K562 (cell line): ENCODE results near the gene RNH1. TPM values are rescaled to one million over a fixed set of nuclear protein-coding genes. Genes with fewer than 3 reads are reported as not detected.
A peak's percentile ranks its signal among the peaks of the same experiment; 100 is the strongest.

ENCODE experiments used
- ATAC-seq: fragments of 200-7000 bp; cut with Tn5 transposase; 3 replicates; pipeline ENCODE4 v1.9.1; 2020; ENCODE audit warnings: moderate library complexity
- BruUV-seq: library from RNA; stranded (reverse); fragments of 400-500 nt; replicated peaks from 2 replicates; lab custom pipeline; 2021; lab: Mats Ljungman, UMichigan
- CTCF ChIA-PET: fragments of 300-600 bp; formaldehyde crosslinking; extraction: SDS; loops from one replicate; lab custom pipeline; 2021; ENCODE audit warnings: low intra/inter-chr PET ratio; lab: Yijun Ruan, JAX
- POLR2A ChIA-PET: fragments of 300-600, 350-650 bp; sonication (Branson Sonifier 250); formaldehyde crosslinking; extraction: SDS; loops from one replicate; lab custom pipeline; 2021; ENCODE audit warnings: antibody characterized with exemption, inconsistent platforms; lab: Yijun Ruan, JAX
- DNase-seq, 4 experiments: peaks; one replicate each; pipeline versions ENCODE4 v3.0.0 to v3.0.0-alpha.2; 2011 to 2018; ENCODE audit warnings: low spot score in 3 of 4, mixed read lengths in 3 of 4; ENCODE audit errors: extremely low read depth in 1 of 4
- FAIRE-seq: peaks from 2 replicates; lab custom pipeline; 2011; peaks lifted over from hg19 to GRCh38; lab: Jason Lieb, UNC
- H2AFZ ChIP-seq: 2 replicates; pipeline ENCODE4 v1.6.0; 2011; ENCODE audit warnings: low read depth, low read length, control low read depth, inconsistent platforms
- H3K27ac ChIP-seq: fragments of 200-600 bp; 3 replicates; pipeline ENCODE4 v1.8.0; 2011; ENCODE audit warnings: low read depth, mild to moderate bottlenecking, control low read depth, inconsistent platforms, low read length, moderate library complexity, mixed read lengths; ENCODE audit errors: extremely low read depth
- H3K27me3 ChIP-seq, 2 experiments: fragments of 300-600 bp in 1 of 2; 2 replicates in 1 of 2; 3 replicates in 1 of 2; pipeline versions ENCODE4 v1.6.0 to v1.8.0; 2011; ENCODE audit warnings: inconsistent platforms in 2 of 2, low read length in 2 of 2, mild to moderate bottlenecking in 1 of 2, mixed read lengths in 1 of 2, moderate library complexity in 1 of 2; ENCODE audit not compliant: control insufficient read depth in 2 of 2, insufficient read depth in 2 of 2
- H3K36me3 ChIP-seq: fragments of 300-600 bp; 3 replicates; pipeline ENCODE4 v1.8.0; 2011; ENCODE audit warnings: mild to moderate bottlenecking, low read length, inconsistent platforms; ENCODE audit not compliant: control insufficient read depth, insufficient read depth
- H3K4me1 ChIP-seq, 2 experiments: fragments of 200-600 bp in 1 of 2; replicated peaks in 1 of 2; 2 replicates in 1 of 2; 3 replicates in 1 of 2; pipeline versions ENCODE4 v1.5.1 to v1.8.0; 2011; ENCODE audit warnings: inconsistent platforms in 2 of 2, low read length in 2 of 2, mild to moderate bottlenecking in 1 of 2, mixed read lengths in 1 of 2, moderate library complexity in 1 of 2; ENCODE audit not compliant: control insufficient read depth in 2 of 2, insufficient read depth in 2 of 2
- H3K4me2 ChIP-seq: 2 replicates; pipeline ENCODE4 v1.6.1; 2011; ENCODE audit warnings: low read length, control low read depth, inconsistent platforms, mixed read lengths; ENCODE audit not compliant: insufficient read depth
- H3K4me3 ChIP-seq: fragments of 200-600 bp; sonication (generic), shearing (Covaris generic); 2 replicates; pipeline ENCODE4 v1.5.1; 2016; ENCODE audit warnings: control low read depth, inconsistent platforms
- H3K79me2 ChIP-seq: fragments of 200-600 bp; 3 replicates; pipeline ENCODE4 v1.8.0; 2011; ENCODE audit warnings: low read length, inconsistent platforms; ENCODE audit not compliant: control insufficient read depth, insufficient read depth
- H3K9ac ChIP-seq, 2 experiments: 2 replicates each; pipeline versions ENCODE4 v1.6.0 to v1.6.1; 2011; ENCODE audit warnings: low read depth in 2 of 2, low read length in 2 of 2, control low read depth in 1 of 2, inconsistent platforms in 1 of 2, mild to moderate bottlenecking in 1 of 2, mixed read lengths in 1 of 2; ENCODE audit not compliant: insufficient read depth in 1 of 2
- H3K9me1 ChIP-seq: one replicate; pipeline ENCODE4 v1.6.0; 2011; ENCODE audit warnings: inconsistent platforms, mild to moderate bottlenecking, low read length, moderate library complexity; ENCODE audit not compliant: control insufficient read depth, insufficient read depth
- H3K9me3 ChIP-seq: replicated peaks from 2 replicates; pipeline ENCODE4 v1.5.1; 2011; ENCODE audit warnings: low read depth, low read length, inconsistent platforms; ENCODE audit not compliant: control insufficient read depth, insufficient read depth
- H4K20me1 ChIP-seq: replicated peaks from 2 replicates; pipeline ENCODE4 v1.6.1; 2011; ENCODE audit warnings: low read length, inconsistent platforms, mixed read lengths; ENCODE audit not compliant: control insufficient read depth, insufficient read depth
- ATF7 ChIP-seq: fragments of 450-650 bp; IDR thresholded peaks from 2 replicates; pipeline ENCODE4 v1.7.1; 2014; ENCODE audit warnings: mild to moderate bottlenecking, moderate library complexity
- LCOR ChIP-seq: sonication (generic); formaldehyde crosslinking; IDR thresholded peaks from 2 replicates; pipeline ENCODE4 v1.8.0; 2022; ENCODE audit warnings: mild to moderate bottlenecking, missing genetic modification reagents
- POLR2G ChIP-seq: fragments of 200-400 bp; formaldehyde crosslinking; IDR thresholded peaks from 2 replicates; pipeline ENCODE4 v1.6.1; 2017; ENCODE audit warnings: low read depth, mild to moderate bottlenecking, antibody characterized with exemption, low read length, moderate library complexity
- ZNF282 ChIP-seq: sonication (generic); formaldehyde crosslinking; IDR thresholded peaks from 2 replicates; pipeline ENCODE4 v1.8.1; 2023; ENCODE audit warnings: missing genetic modification reagents
- ZNF431 ChIP-seq: sonication (generic); formaldehyde crosslinking; IDR thresholded peaks from 2 replicates; pipeline ENCODE4 v1.8.0; 2022; ENCODE audit warnings: mild to moderate bottlenecking, missing genetic modification reagents
- ZNF77 ChIP-seq: fragments of 250-450 bp; sonication (Bioruptor Pico); IDR thresholded peaks from 2 replicates; pipeline ENCODE4 v1.5.0; 2020
- WGBS: fragments of 100-300 bp; shearing (Covaris generic); methylation state at CpG from one replicate; pipeline ENCODE4 v1.1.6; 2016; ENCODE audit warnings: low coverage, mixed read lengths; ENCODE audit not compliant: insufficient coverage; ENCODE audit errors: missing lambda C conversion rate; 5-methylcytosine and 5-hydroxymethylcytosine counted together
- in situ Hi-C: fragments of 300-500 bp; cut with MboI; formaldehyde crosslinking; loops from 4 replicates; pipeline ENCODE4 v1.15.0; 2018; ENCODE audit warnings: inconsistent platforms, mixed read lengths
- intact Hi-C: fragments of 100-400 bp; cut with micrococcal nuclease; formaldehyde crosslinking; loops from 2 replicates; pipeline ENCODE4 v1.14.2; 2022
- polyA plus RNA-seq, 8 experiments: library from polyadenylated mRNA; depleted of rRNA in 4 of 8; stranded (reverse) in 5 of 8; unstranded in 3 of 8; fragments of >200 nt; fragmentation: Nextera tagmentation in 2 of 8; fragmentation: Illumina TruSeq in 1 of 8; extraction: Ambion mirVana in 2 of 8; extraction: Trizol in 1 of 8; gene quantifications; 2 replicates each; pipeline versions ENCODE4 v1.2.1 to v1.2.3, GENCODE V29; 2011 to 2014; ENCODE audit warnings: inconsistent platforms in 1 of 8, missing spikeins in 1 of 8
- total RNA-seq, 7 experiments: library from RNA; depleted of rRNA in 6 of 7; stranded (reverse); fragments of >200 nt in 6 of 7; fragmentation: Illumina TruSeq in 2 of 7; extraction: Trizol in 2 of 7; gene quantifications; 2 replicates each; pipeline versions ENCODE4 v1.2.1 to v1.2.3, GENCODE V29; 2011 to 2021; ENCODE audit warnings: low replicate concordance in 1 of 7
- TF ChIP-seq, protein P1 (sequence below): fragments of 450-650 bp; formaldehyde crosslinking; IDR thresholded peaks from 2 replicates; pipeline ENCODE4 v1.4.0; 2020; ENCODE audit warnings: mild to moderate bottlenecking, moderate library complexity
- TF ChIP-seq, protein P2 (sequence below), 3 experiments: fragments of 200-800 bp in 1 of 3; sonication (Bioruptor generic) in 1 of 3; sonication (generic) in 1 of 3; formaldehyde crosslinking in 1 of 3; IDR thresholded peaks; 2 replicates each; pipeline versions ENCODE4 v1.6.1 to v1.8.0; 2016 to 2022; ENCODE audit warnings: mild to moderate bottlenecking in 2 of 3, missing compliant biosample characterization in 2 of 3, missing genetic modification characterization in 2 of 3, missing genetic modification reagents in 1 of 3

The RNH1 gene
- total and polyA plus RNA-seq, 9 of the 15 experiments (the other 6 are each of a cell fraction or from before 2014, with no cell fraction given), result 2.5 to 160 (median 44.3) TPM

DNA sequence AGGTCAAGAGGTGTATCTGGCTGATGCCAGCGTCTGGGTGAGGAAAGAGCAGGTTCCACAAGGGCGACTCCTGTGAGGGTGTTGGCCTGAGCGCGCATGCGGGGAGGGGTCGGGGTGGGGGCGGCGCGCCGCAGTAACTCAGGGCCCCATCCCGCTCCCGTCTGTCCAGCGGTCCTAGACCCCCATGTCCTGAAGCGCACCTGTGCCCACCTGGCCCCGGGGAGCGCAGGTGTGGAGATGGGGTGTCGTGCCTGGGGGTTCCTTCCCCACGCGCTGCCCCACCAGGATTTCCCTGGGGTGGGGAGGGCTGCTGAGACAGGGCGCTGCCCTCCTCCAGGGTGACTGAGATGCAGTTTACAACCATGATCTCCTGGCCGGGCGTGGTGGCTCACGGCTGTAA lies 20.9 kb downstream of the RNH1 start:
- H3K9me3 ChIP-seq, result peaks cover 11% of the 10 kb centered on the region
- intact Hi-C loops, result no loop called here
- no TSS peak for BruUV-seq

DNA sequence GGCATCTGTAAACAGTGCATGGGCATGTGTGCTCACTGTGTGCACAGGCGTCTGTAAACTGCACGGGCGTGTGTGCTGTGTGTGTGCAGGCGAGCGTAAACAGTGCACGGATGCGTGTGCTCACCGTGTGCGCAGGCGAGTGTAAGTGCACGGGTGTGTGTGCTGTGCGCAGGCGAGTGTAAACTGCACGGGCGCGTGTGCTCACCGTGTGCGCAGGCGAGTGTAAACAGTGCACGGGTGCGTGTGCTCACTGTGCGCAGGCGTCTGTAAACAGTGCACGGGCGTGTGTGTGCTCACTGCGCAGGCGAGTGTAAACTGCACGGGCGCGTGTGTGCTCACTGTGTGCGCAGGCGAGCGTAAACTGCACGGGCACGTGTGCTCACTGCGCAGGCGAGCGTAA lies 22.4 kb downstream of the RNH1 start:
- Histone ChIP-seq H3K27me3 (no peaks in the 10 kb centered on the region), H3K27ac (no peak overlapping the region), H3K79me2 (peaks cover 18% of the 10 kb centered on the region), H3K9me3 (peaks cover 11% of the 10 kb centered on the region), H3K4me1 (peaks cover 0 to 24% of the 10 kb centered on the region in 2 experiments; a peak in 2 of 5 replicates), H3K36me3 (peaks cover 39% of the 10 kb centered on the region; the same call in 2 of the 3 replicates), H3K9ac (no peak overlapping the region), H3K4me2 (no peak overlapping the region), H3K4me3 (no peak overlapping the region), H2AFZ (no peak overlapping the region), H3K9me1 (no peaks in the 10 kb centered on the region), H4K20me1 (no peaks in the 10 kb centered on the region)
- BruUV-seq, result no TSS peak
- DNase-seq (no peak), ATAC-seq (no peak), FAIRE-seq (no peak)
- POLR2A ChIA-PET, result no interaction called here
- WGBS, result 99% methylated on average over 35 of the region's 38 CpGs
- intact Hi-C loops (no loop called here), in situ Hi-C loops (no loop called here)
- TF ChIP-seq POLR2G (peak; percentile 43; the same call in 1 of the 2 replicates), ZNF431 (CRISPR knock-in tag) (no peak)
- TF ChIP-seq, protein P1, sequence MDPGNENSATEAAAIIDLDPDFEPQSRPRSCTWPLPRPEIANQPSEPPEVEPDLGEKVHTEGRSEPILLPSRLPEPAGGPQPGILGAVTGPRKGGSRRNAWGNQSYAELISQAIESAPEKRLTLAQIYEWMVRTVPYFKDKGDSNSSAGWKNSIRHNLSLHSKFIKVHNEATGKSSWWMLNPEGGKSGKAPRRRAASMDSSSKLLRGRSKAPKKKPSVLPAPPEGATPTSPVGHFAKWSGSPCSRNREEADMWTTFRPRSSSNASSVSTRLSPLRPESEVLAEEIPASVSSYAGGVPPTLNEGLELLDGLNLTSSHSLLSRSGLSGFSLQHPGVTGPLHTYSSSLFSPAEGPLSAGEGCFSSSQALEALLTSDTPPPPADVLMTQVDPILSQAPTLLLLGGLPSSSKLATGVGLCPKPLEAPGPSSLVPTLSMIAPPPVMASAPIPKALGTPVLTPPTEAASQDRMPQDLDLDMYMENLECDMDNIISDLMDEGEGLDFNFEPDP (CRISPR knock-in tag), result no peak
- TF ChIP-seq, protein P2, sequence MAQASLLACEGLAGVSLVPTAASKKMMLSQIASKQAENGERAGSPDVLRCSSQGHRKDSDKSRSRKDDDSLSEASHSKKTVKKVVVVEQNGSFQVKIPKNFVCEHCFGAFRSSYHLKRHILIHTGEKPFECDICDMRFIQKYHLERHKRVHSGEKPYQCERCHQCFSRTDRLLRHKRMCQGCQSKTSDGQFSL (CRISPR knock-in tag; IDR thresholded peaks at IDR 0.05), result no peak
- TF ChIP-seq, protein P2 (tag; IDR thresholded peaks at IDR 0.05), result no peak
- CTCF ChIA-PET, result no interaction called here

More for the DNA sequence above, 20.9 kb downstream of the RNH1 start:
- H3K36me3 ChIP-seq, result peaks cover 51% of the 10 kb centered on the region; the same call in 2 of the 3 replicates
- H3K9me1 ChIP-seq, result no peaks in the 10 kb centered on the region
- no peak overlapping the region for H3K4me3 ChIP-seq
- ChIA-PET POLR2A (no interaction called here), CTCF (no interaction called here)
- no peak overlapping the region for H3K4me2 ChIP-seq
- peaks cover 0 to 24% of the 10 kb centered on the region in 2 experiments; a peak in 2 of 5 replicates for H3K4me1 ChIP-seq
- no peak overlapping the region for H2AFZ ChIP-seq
- DNase-seq, result no peak
- H3K27ac ChIP-seq, result no peak overlapping the region
- peaks cover 18% of the 10 kb centered on the region for H3K79me2 ChIP-seq
- no peak for FAIRE-seq
- in situ Hi-C loops, result no loop called here
- TF ChIP-seq ZNF282 (CRISPR knock-in tag), result no peak
- no peak for TF ChIP-seq ZNF77
- TF ChIP-seq LCOR (CRISPR knock-in tag), result no peak
- no peak for TF ChIP-seq ATF7
- no peaks in the 10 kb centered on the region for H3K27me3 ChIP-seq
- no peak for ATAC-seq
- H3K9ac ChIP-seq, result no peak overlapping the region
- WGBS, result 100% methylated on average over 3 of the region's 23 CpGs
- H4K20me1 ChIP-seq, result no peaks in the 10 kb centered on the region
